Measurements from ENCODE around the gene MYOM1.

GRCh38 chr18:3183103-3183717, 36.6 kb downstream of the MYOM1 start:
- TF ChIP-seq CTCF (IDR thresholded peaks at IDR 0.05 in 8 of 11, conservative IDR thresholded peaks at IDR 0.05 in 3 of 11) (no peak), POLR2A (IDR thresholded peaks at IDR 0.05) (no peak), POLR2AphosphoS5 (IDR thresholded peaks at IDR 0.05) (no peak)

Data from spleen (tissue), 7 donors.